Measurements from ENCODE around the gene MTURN.

- no peak for TF ChIP-seq CTCF (IDR thresholded peaks at IDR 0.05)
- no peak for TF ChIP-seq POLR2A (IDR thresholded peaks at IDR 0.05)
Observed at GRCh38 chr7:30167901-30168300, 33.1 kb downstream of the MTURN start.

All from right lobe of liver (tissue), 4 donors.